Fibroblast of upper back skin (primary cell): ENCODE results near the gene PIK3R6.

Experiments used
- DNase-seq: peaks from one replicate; pipeline ENCODE4 v3.0.0-alpha.2; 2013

The PIK3R6 gene

GRCh38 chr17:8789743-8790142, 77.7 kb downstream of the PIK3R6 start:
- no peak for DNase-seq

- DNase-seq: no peak
Measured at GRCh38 chr17:8788998-8789397, 78.5 kb downstream of the PIK3R6 start.

GRCh38 chr17:8785547-8786413, 81.7 kb downstream of the PIK3R6 start:
- DNase-seq: peak; percentile 68

GRCh38 chr17:8782176-8782575, 85.3 kb downstream of the PIK3R6 start:
- DNase-seq: no peak

- no peak for DNase-seq
Measured at GRCh38 chr17:8781776-8782175, 85.7 kb downstream of the PIK3R6 start.

GRCh38 chr17:8776881-8777280, 90.6 kb downstream of the PIK3R6 start:
- no peak for DNase-seq

GRCh38 chr17:8776248-8776647, 91.2 kb downstream of the PIK3R6 start:
- DNase-seq: no peak

- no peak for DNase-seq
Measured at GRCh38 chr17:8766731-8767130, 100.7 kb downstream of the PIK3R6 start.

GRCh38 chr17:8762012-8762411, 105.5 kb downstream of the PIK3R6 start:
- no peak for DNase-seq

GRCh38 chr17:8758137-8758596, 109.3 kb downstream of the PIK3R6 start, which contains the start of gene SPDYE4:
Gene SPDYE4, minus strand, starts transcription at chr17:8758546. Its CDS starts 164 bp downstream, at chr17:8758382.
- no peak for DNase-seq

GRCh38 chr17:8757189-8757588, 110.3 kb downstream of the PIK3R6 start:
- DNase-seq: no peak

- no peak for DNase-seq
Measured at GRCh38 chr17:8755590-8756255, 111.8 kb downstream of the PIK3R6 start.

GRCh38 chr17:8754890-8755289, 112.6 kb downstream of the PIK3R6 start:
- DNase-seq: no peak

- peak; percentile 14 for DNase-seq
Measured at GRCh38 chr17:8753976-8754440, 113.5 kb downstream of the PIK3R6 start.

GRCh38 chr17:8753136-8753975, 114.1 kb downstream of the PIK3R6 start:
- DNase-seq: no peak
